Activated CD4-positive, alpha-beta T cell treated with anti-CD3 and anti-CD28 coated beads, Interleukin-10, Interleukin-2, amounts not matched to agents 100 ng/mL and 50 ng/mL, durations not matched to agents 16 hours and 8 hours (primary cell): ENCODE results near the gene SSBP2.

Experiments
- DNase-seq: peaks from one replicate; pipeline ENCODE4 v3.0.0-alpha.2; 2020

SSBP2 gene

GRCh38 chr5:81766611-81767010, 15.7 kb upstream of the SSBP2 start:
- DNase-seq, result no peak

GRCh38 chr5:81763294-81763928, 12.5 kb upstream of the SSBP2 start:
- DNase-seq, result no peak

GRCh38 chr5:81762853-81763252, 12.0 kb upstream of the SSBP2 start:
- DNase-seq, result no peak

GRCh38 chr5:81762401-81762800, 11.5 kb upstream of the SSBP2 start:
- DNase-seq, result no peak

- DNase-seq, result no peak
These were observed 11.1 kb upstream of the SSBP2 start for GRCh38 chr5:81761970-81762369.

- DNase-seq, result no peak
These were observed 10.4 kb upstream of the SSBP2 start for GRCh38 chr5:81761270-81761669.

- DNase-seq, result no peak
These were observed 9.6 kb upstream of the SSBP2 start for GRCh38 chr5:81760521-81760920.

GRCh38 chr5:81759632-81760005, 8.7 kb upstream of the SSBP2 start:
- no peak for DNase-seq

- DNase-seq, result no peak
These were observed 6.5 kb upstream of the SSBP2 start for GRCh38 chr5:81757404-81757803.

- DNase-seq, result no peak
These were observed 5.1 kb upstream of the SSBP2 start for GRCh38 chr5:81756016-81756415.

GRCh38 chr5:81755320-81755719, 4.4 kb upstream of the SSBP2 start:
- DNase-seq, result no peak

GRCh38 chr5:81754621-81755020, 3.7 kb upstream of the SSBP2 start:
- no peak for DNase-seq

GRCh38 chr5:81753429-81753828, 2.5 kb upstream of the SSBP2 start:
- DNase-seq, result no peak

- no peak for DNase-seq
These were observed 1.7 kb upstream of the SSBP2 start for GRCh38 chr5:81752644-81752963.

GRCh38 chr5:81751836-81752643, 1.1 kb upstream of the SSBP2 start:
- DNase-seq, result no peak

GRCh38 chr5:81750308-81751008, 439 bp downstream of the SSBP2 start:
- peak; percentile 7 for DNase-seq

- peak; percentile 76 for DNase-seq
These were observed 1.2 kb downstream of the SSBP2 start for GRCh38 chr5:81749561-81750307.

- no peak for DNase-seq
These were observed 1.7 kb downstream of the SSBP2 start for GRCh38 chr5:81749192-81749560.

GRCh38 chr5:81748556-81748955, 2.3 kb downstream of the SSBP2 start:
- no peak for DNase-seq

- DNase-seq, result no peak
These were observed 3.9 kb downstream of the SSBP2 start for GRCh38 chr5:81747030-81747429.

- DNase-seq, result no peak
These were observed 10.1 kb downstream of the SSBP2 start for GRCh38 chr5:81740758-81741157.

- DNase-seq, result no peak
These were observed 11.6 kb downstream of the SSBP2 start for GRCh38 chr5:81739291-81739690.

GRCh38 chr5:81729276-81729675, 21.6 kb downstream of the SSBP2 start:
- no peak for DNase-seq

GRCh38 chr5:81728301-81728700, 22.6 kb downstream of the SSBP2 start:
- DNase-seq, result no peak
